Measurements from ENCODE around the gene KRT36.

KRT36 gene

GRCh38 chr17:41442739-41443138, 47.0 kb downstream of the KRT36 start:
- no peak for DNase-seq (ENCODE audit: low spot score)

GRCh38 chr17:41440531-41441033, 49.1 kb downstream of the KRT36 start, which contains the start of gene KRT38:
Gene KRT38, minus strand, starts transcription at chr17:41440983. Its CDS starts 62 bp downstream, at chr17:41440921.
- DNase-seq (ENCODE audit: low spot score), result no peak

GRCh38 chr17:41439375-41439774, 50.3 kb downstream of the KRT36 start:
- no peak for DNase-seq (ENCODE audit: low spot score)

GRCh38 chr17:41437769-41438168, 51.9 kb downstream of the KRT36 start:
- DNase-seq (ENCODE audit: low spot score), result no peak

- DNase-seq (ENCODE audit: low spot score), result no peak
Observed at GRCh38 chr17:41437254-41437653, 52.5 kb downstream of the KRT36 start.

Small RNA genes lying within 50 kb of the gene (small RNA-seq; reads per million reads assigned to genes)
- 0.92 to 13.4 reads per million in 2 experiments for gene RNU2-32P

Data from SK-N-DZ (cell line).